Measurements from ENCODE around the gene WDR11.
A peak's percentile ranks its signal among the peaks of the same experiment; 100 is the strongest.

Gene WDR11

DNA sequence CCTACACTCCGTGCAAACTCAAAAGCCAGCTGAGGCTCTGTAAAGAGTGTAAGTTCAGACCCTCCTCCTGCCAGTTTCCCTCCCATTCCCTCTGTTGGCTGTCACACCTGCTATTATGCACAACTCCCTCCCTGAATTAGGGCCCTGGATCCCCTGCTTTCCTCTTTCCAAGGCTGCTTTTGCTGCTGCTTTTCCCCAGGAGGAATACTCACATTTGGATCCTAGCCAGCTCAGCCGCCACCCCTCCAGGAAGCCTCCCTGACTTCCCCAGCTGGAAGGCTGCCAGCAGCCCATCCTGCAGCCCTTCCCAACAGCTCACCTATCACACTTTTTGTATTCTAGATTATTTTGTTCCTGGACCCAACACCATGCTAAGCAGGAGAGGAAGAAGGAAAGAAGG, 40.9 kb upstream of the WDR11 start:
- no peak overlapping the region for H2AK5ac ChIP-seq (ENCODE audit: low read length)
- H3K27me3 ChIP-seq (ENCODE audit: insufficient read depth, low read length, poor library complexity), result no peaks in the 10 kb centered on the region
- peak overlapping the region; percentile 3 for H3K56ac ChIP-seq (ENCODE audit: low read length)
- no peaks in the 10 kb centered on the region for H3K79me1 ChIP-seq (ENCODE audit: low read length)
- H2BK120ac ChIP-seq (ENCODE audit: low read depth, low read length), result no peak overlapping the region
- H3K18ac ChIP-seq (ENCODE audit: low read length), result no peak overlapping the region
- H3K23ac ChIP-seq (ENCODE audit: low read length), result no peak overlapping the region
- no peak overlapping the region for H2BK5ac ChIP-seq (ENCODE audit: low read length)
- H3K9ac ChIP-seq (ENCODE audit: low read length), result no peak overlapping the region
- H3K27ac ChIP-seq (ENCODE audit: low read depth, low read length), result no peak overlapping the region
- no peaks in the 10 kb centered on the region for H3K4me1 ChIP-seq (ENCODE audit: control insufficient read depth, low read depth, low read length)
- H3K79me2 ChIP-seq (ENCODE audit: control insufficient read depth, insufficient read depth, low read length), result no peaks in the 10 kb centered on the region
- no peak overlapping the region for H2BK15ac ChIP-seq (replicated peaks; ENCODE audit: low read depth)
- H3K36me3 ChIP-seq (ENCODE audit: control insufficient read depth, insufficient read depth, low read length), result no peaks in the 10 kb centered on the region
- WGBS (ENCODE audit: extremely low coverage, insufficient coverage, low lambda C conversion rate), result no CpG with 5 or more reads among the region's 2 CpGs
- no peak for DNase-seq
- H3K4me2 ChIP-seq (ENCODE audit: low read length), result no peak overlapping the region
- no peak overlapping the region for H3K4me3 ChIP-seq (ENCODE audit: low read length)
- no peak overlapping the region for H4K5ac ChIP-seq (ENCODE audit: low read length)
- no peak overlapping the region for H3K4ac ChIP-seq (ENCODE audit: low read depth, low read length)
- H4K8ac ChIP-seq (ENCODE audit: low read depth, low read length), result no peak overlapping the region

GRCh38 chr10:120813085-120813484, 38.1 kb upstream of the WDR11 start:
- Histone ChIP-seq H3K79me2 (ENCODE audit: control insufficient read depth, insufficient read depth, low read length) (no peaks in the 10 kb centered on the region), H3K27me3 (ENCODE audit: insufficient read depth, low read length, poor library complexity) (no peaks in the 10 kb centered on the region), H2BK120ac (ENCODE audit: low read depth, low read length) (no peak overlapping the region), H3K79me1 (ENCODE audit: low read length) (no peaks in the 10 kb centered on the region), H3K56ac (ENCODE audit: low read length) (no peak overlapping the region), H3K4me1 (ENCODE audit: control insufficient read depth, low read depth, low read length) (no peaks in the 10 kb centered on the region), H2BK5ac (ENCODE audit: low read length) (no peak overlapping the region), H3K27ac (ENCODE audit: low read depth, low read length) (no peak overlapping the region), H4K8ac (ENCODE audit: low read depth, low read length) (no peak overlapping the region), H2AK5ac (ENCODE audit: low read length) (no peak overlapping the region), H3K36me3 (ENCODE audit: control insufficient read depth, insufficient read depth, low read length) (no peaks in the 10 kb centered on the region), H3K9ac (ENCODE audit: low read length) (no peak overlapping the region), H4K5ac (ENCODE audit: low read length) (no peak overlapping the region), H3K4me3 (ENCODE audit: low read length) (no peak overlapping the region), H3K18ac (ENCODE audit: low read length) (no peak overlapping the region), H2BK15ac (replicated peaks; ENCODE audit: low read depth) (no peak overlapping the region), H3K4me2 (ENCODE audit: low read length) (no peak overlapping the region), H3K4ac (ENCODE audit: low read depth, low read length) (no peak overlapping the region), H3K23ac (ENCODE audit: low read length) (no peak overlapping the region)
- WGBS (ENCODE audit: extremely low coverage, insufficient coverage, low lambda C conversion rate), result no CpG with 5 or more reads among the region's 6 CpGs
- no peak for DNase-seq

DNA sequence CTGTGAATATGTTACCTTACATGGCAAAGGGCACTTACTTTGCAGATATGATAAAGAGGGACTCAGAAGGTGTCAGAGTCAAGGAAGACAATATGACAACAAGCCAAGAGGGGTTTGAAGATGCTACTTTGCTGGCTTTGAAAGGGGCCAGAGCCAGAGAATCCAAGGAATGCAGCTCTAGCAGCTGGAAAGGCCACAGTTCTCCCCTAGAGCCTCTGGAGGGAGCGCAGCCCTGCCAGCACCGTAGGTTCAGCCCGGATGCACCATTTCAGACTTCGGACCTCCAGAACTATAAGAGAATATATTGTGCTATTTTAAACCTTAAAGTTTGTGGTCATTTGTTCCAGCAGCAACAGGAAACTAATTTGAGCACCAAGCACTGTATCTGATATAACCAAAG, 32.9 kb upstream of the WDR11 start:
- Histone ChIP-seq H2BK120ac (ENCODE audit: low read depth, low read length) (no peak overlapping the region), H2AK5ac (ENCODE audit: low read length) (no peak overlapping the region), H3K27ac (ENCODE audit: low read depth, low read length) (no peak overlapping the region), H4K8ac (ENCODE audit: low read depth, low read length) (no peak overlapping the region), H3K79me2 (ENCODE audit: control insufficient read depth, insufficient read depth, low read length) (no peaks in the 10 kb centered on the region), H3K27me3 (ENCODE audit: insufficient read depth, low read length, poor library complexity) (no peaks in the 10 kb centered on the region), H2BK5ac (ENCODE audit: low read length) (no peak overlapping the region), H3K4me1 (ENCODE audit: control insufficient read depth, low read depth, low read length) (no peaks in the 10 kb centered on the region), H3K79me1 (ENCODE audit: low read length) (no peaks in the 10 kb centered on the region), H3K56ac (ENCODE audit: low read length) (no peak overlapping the region), H3K4ac (ENCODE audit: low read depth, low read length) (no peak overlapping the region), H3K4me3 (ENCODE audit: low read length) (no peak overlapping the region), H3K23ac (ENCODE audit: low read length) (no peak overlapping the region), H4K5ac (ENCODE audit: low read length) (no peak overlapping the region), H3K36me3 (ENCODE audit: control insufficient read depth, insufficient read depth, low read length) (no peaks in the 10 kb centered on the region), H3K4me2 (ENCODE audit: low read length) (no peak overlapping the region), H3K9ac (ENCODE audit: low read length) (no peak overlapping the region), H3K18ac (ENCODE audit: low read length) (no peak overlapping the region), H2BK15ac (replicated peaks; ENCODE audit: low read depth) (no peak overlapping the region)
- DNase-seq, result peak; percentile 49
- WGBS (ENCODE audit: extremely low coverage, insufficient coverage, low lambda C conversion rate), result no CpG with 5 or more reads among the region's 4 CpGs

- Histone ChIP-seq H3K27ac (ENCODE audit: low read depth, low read length) (no peak overlapping the region), H3K4me3 (ENCODE audit: low read length) (no peak overlapping the region), H3K23ac (ENCODE audit: low read length) (no peak overlapping the region), H3K27me3 (ENCODE audit: insufficient read depth, low read length, poor library complexity) (no peaks in the 10 kb centered on the region), H3K79me1 (ENCODE audit: low read length) (no peaks in the 10 kb centered on the region), H4K8ac (ENCODE audit: low read depth, low read length) (no peak overlapping the region), H3K4me2 (ENCODE audit: low read length) (no peak overlapping the region), H2BK120ac (ENCODE audit: low read depth, low read length) (no peak overlapping the region), H3K4ac (ENCODE audit: low read depth, low read length) (no peak overlapping the region), H2AK5ac (ENCODE audit: low read length) (no peak overlapping the region), H3K4me1 (ENCODE audit: control insufficient read depth, low read depth, low read length) (no peaks in the 10 kb centered on the region), H3K18ac (ENCODE audit: low read length) (no peak overlapping the region), H2BK15ac (replicated peaks; ENCODE audit: low read depth) (no peak overlapping the region), H3K9ac (ENCODE audit: low read length) (no peak overlapping the region), H3K36me3 (ENCODE audit: control insufficient read depth, insufficient read depth, low read length) (no peaks in the 10 kb centered on the region), H3K56ac (ENCODE audit: low read length) (no peak overlapping the region), H4K5ac (ENCODE audit: low read length) (no peak overlapping the region), H3K79me2 (ENCODE audit: control insufficient read depth, insufficient read depth, low read length) (no peaks in the 10 kb centered on the region), H2BK5ac (ENCODE audit: low read length) (no peak overlapping the region)
- WGBS (ENCODE audit: extremely low coverage, insufficient coverage, low lambda C conversion rate), result no CpG with 5 or more reads among the region's 6 CpGs
- no peak for DNase-seq
Measured at GRCh38 chr10:120819366-120819765, 31.8 kb upstream of the WDR11 start.

DNA sequence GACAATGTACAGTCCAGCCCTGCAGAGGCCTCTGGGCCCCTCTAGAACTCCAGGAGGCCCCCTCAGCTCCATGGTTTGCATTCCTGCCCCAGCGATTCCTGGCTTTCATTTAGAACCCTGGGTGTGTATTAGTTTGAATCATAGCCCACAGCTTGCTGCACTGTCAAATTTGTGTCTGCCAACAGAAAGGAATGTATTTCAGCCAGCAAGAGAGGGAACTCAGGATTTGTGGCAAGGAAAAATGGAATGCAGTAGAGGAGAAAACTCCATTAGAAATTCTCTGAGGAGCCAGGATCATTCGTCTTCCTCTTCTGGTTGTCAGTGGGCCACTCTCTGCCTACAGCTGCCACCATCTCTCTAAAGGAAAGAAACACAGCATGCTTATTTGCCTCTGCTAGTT, 27.9 kb upstream of the WDR11 start:
- H3K4ac ChIP-seq (ENCODE audit: low read depth, low read length), result no peak overlapping the region
- no peak overlapping the region for H4K5ac ChIP-seq (ENCODE audit: low read length)
- no peaks in the 10 kb centered on the region for H3K36me3 ChIP-seq (ENCODE audit: control insufficient read depth, insufficient read depth, low read length)
- H3K4me1 ChIP-seq (ENCODE audit: control insufficient read depth, low read depth, low read length), result peaks cover 2% of the 10 kb centered on the region
- no peak overlapping the region for H3K56ac ChIP-seq (ENCODE audit: low read length)
- DNase-seq, result no peak
- no peak overlapping the region for H3K27ac ChIP-seq (ENCODE audit: low read depth, low read length)
- no peak overlapping the region for H2AK5ac ChIP-seq (ENCODE audit: low read length)
- no peaks in the 10 kb centered on the region for H3K27me3 ChIP-seq (ENCODE audit: insufficient read depth, low read length, poor library complexity)
- H2BK15ac ChIP-seq (replicated peaks; ENCODE audit: low read depth), result no peak overlapping the region
- no peak overlapping the region for H2BK5ac ChIP-seq (ENCODE audit: low read length)
- H3K79me2 ChIP-seq (ENCODE audit: control insufficient read depth, insufficient read depth, low read length), result no peaks in the 10 kb centered on the region
- no peak overlapping the region for H3K4me2 ChIP-seq (ENCODE audit: low read length)
- no peak overlapping the region for H3K9ac ChIP-seq (ENCODE audit: low read length)
- H3K79me1 ChIP-seq (ENCODE audit: low read length), result no peaks in the 10 kb centered on the region
- H3K4me3 ChIP-seq (ENCODE audit: low read length), result no peak overlapping the region
- WGBS (ENCODE audit: extremely low coverage, insufficient coverage, low lambda C conversion rate), result no CpG with 5 or more reads among the region's 2 CpGs
- H4K8ac ChIP-seq (ENCODE audit: low read depth, low read length), result no peak overlapping the region
- no peak overlapping the region for H2BK120ac ChIP-seq (ENCODE audit: low read depth, low read length)
- H3K23ac ChIP-seq (ENCODE audit: low read length), result no peak overlapping the region
- no peak overlapping the region for H3K18ac ChIP-seq (ENCODE audit: low read length)

- no peak overlapping the region for H3K4me3 ChIP-seq (ENCODE audit: low read length)
- H3K4me2 ChIP-seq (ENCODE audit: low read length), result no peak overlapping the region
- no peaks in the 10 kb centered on the region for H3K79me2 ChIP-seq (ENCODE audit: control insufficient read depth, insufficient read depth, low read length)
- H3K79me1 ChIP-seq (ENCODE audit: low read length), result no peaks in the 10 kb centered on the region
- no peaks in the 10 kb centered on the region for H3K36me3 ChIP-seq (ENCODE audit: control insufficient read depth, insufficient read depth, low read length)
- no peak overlapping the region for H4K5ac ChIP-seq (ENCODE audit: low read length)
- WGBS (ENCODE audit: extremely low coverage, insufficient coverage, low lambda C conversion rate), result no CpG with 5 or more reads among the region's 9 CpGs
- no peak overlapping the region for H3K9ac ChIP-seq (ENCODE audit: low read length)
- no peak overlapping the region for H2AK5ac ChIP-seq (ENCODE audit: low read length)
- no peak overlapping the region for H3K27ac ChIP-seq (ENCODE audit: low read depth, low read length)
- H3K27me3 ChIP-seq (ENCODE audit: insufficient read depth, low read length, poor library complexity), result no peaks in the 10 kb centered on the region
- H2BK120ac ChIP-seq (ENCODE audit: low read depth, low read length), result no peak overlapping the region
- H3K4ac ChIP-seq (ENCODE audit: low read depth, low read length), result no peak overlapping the region
- DNase-seq, result peak; percentile 81
- no peak overlapping the region for H3K18ac ChIP-seq (ENCODE audit: low read length)
- no peak overlapping the region for H4K8ac ChIP-seq (ENCODE audit: low read depth, low read length)
- H3K4me1 ChIP-seq (ENCODE audit: control insufficient read depth, low read depth, low read length), result peaks cover 2% of the 10 kb centered on the region
- H3K56ac ChIP-seq (ENCODE audit: low read length), result no peak overlapping the region
- no peak overlapping the region for H2BK15ac ChIP-seq (replicated peaks; ENCODE audit: low read depth)
- H2BK5ac ChIP-seq (ENCODE audit: low read length), result no peak overlapping the region
- H3K23ac ChIP-seq (ENCODE audit: low read length), result no peak overlapping the region
Measured at GRCh38 chr10:120824881-120825309, 26.3 kb upstream of the WDR11 start.
